ENCODE measurements around the gene MRGPRG. TPM values are rescaled to one million over a fixed set of nuclear protein-coding genes. Genes with fewer than 3 reads are reported as not detected.

MRGPRG gene
- total RNA-seq, 1 experiment from 2014 or later, result not detected

DNA sequence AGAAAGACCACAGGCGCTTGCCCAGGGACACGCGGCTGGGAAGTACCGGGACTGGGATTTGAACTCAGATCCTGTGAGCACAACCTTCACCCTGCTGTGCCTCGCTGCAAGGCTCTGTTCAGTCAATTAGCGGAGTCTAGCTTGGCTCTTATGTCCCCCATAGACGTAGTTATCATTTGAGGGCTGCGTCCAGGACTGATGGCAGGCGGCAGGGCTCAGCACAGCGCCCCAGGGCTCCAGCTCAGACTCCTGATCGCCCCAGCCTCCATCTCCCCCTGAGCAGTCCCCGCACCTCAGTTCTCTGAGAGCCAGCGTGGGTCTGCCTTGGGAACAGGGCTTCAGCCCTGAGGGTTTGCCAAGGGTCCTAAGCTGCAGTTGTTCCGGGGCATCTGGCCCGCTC, 19.8 kb downstream of the MRGPRG start (continued):
- TF ChIP-seq, protein P1, sequence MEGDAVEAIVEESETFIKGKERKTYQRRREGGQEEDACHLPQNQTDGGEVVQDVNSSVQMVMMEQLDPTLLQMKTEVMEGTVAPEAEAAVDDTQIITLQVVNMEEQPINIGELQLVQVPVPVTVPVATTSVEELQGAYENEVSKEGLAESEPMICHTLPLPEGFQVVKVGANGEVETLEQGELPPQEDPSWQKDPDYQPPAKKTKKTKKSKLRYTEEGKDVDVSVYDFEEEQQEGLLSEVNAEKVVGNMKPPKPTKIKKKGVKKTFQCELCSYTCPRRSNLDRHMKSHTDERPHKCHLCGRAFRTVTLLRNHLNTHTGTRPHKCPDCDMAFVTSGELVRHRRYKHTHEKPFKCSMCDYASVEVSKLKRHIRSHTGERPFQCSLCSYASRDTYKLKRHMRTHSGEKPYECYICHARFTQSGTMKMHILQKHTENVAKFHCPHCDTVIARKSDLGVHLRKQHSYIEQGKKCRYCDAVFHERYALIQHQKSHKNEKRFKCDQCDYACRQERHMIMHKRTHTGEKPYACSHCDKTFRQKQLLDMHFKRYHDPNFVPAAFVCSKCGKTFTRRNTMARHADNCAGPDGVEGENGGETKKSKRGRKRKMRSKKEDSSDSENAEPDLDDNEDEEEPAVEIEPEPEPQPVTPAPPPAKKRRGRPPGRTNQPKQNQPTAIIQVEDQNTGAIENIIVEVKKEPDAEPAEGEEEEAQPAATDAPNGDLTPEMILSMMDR (IDR thresholded peaks at IDR 0.05 in 2 of 3, conservative IDR thresholded peaks at IDR 0.05 in 1 of 3; ENCODE audit: borderline replicate concordance in 1 of 3, insufficient read depth in 1 of 3, low read depth in 2 of 3, low read length in 2 of 3), result no peak
- TF ChIP-seq CBX3 (IDR thresholded peaks at IDR 0.05; ENCODE audit: low read depth), result no peak
- TF ChIP-seq, protein P2, sequence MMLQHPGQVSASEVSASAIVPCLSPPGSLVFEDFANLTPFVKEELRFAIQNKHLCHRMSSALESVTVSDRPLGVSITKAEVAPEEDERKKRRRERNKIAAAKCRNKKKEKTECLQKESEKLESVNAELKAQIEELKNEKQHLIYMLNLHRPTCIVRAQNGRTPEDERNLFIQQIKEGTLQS (IDR thresholded peaks at IDR 0.05), result no peak
- TF ChIP-seq EZH2 (IDR thresholded peaks at IDR 0.05), result no peak
- no peak for TF ChIP-seq EZH2phosphoT487 (IDR thresholded peaks at IDR 0.05; ENCODE audit: borderline replicate concordance)
- TF ChIP-seq EGR1 (IDR thresholded peaks at IDR 0.05; ENCODE audit: low read depth), result no peak

DNA sequence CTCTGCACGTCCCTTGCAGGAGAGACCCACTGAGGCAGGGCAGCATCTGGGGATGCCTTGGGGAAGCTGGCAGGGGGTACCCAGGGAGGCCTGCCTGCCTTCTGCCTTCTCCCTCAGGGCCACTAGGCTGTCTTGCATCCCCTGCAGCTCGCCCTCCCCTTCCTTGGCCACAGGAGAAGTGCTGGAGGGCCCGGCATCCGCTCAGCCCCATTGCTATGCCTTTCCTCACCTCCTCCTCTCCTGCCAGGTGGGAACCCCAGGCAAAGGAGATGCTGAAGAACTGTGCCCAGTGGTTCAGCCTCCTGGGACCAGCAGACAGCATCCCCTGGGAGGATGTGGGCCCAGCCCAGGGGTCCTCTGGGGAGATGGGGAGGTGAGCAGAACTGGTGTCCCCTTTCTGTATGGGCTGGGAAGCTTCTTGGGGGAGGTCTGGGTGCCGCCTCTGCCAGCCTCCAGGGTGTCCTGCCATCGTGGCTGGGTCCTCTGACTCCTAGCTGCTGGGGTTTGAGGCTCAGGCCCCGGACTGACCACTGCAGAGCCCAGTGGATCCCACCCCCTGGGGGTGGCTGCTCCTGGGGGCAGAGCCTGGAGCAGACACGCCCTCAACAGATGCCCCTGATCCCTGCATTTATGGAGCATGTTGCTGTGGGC, 20.6 kb downstream of the MRGPRG start:
- Histone ChIP-seq H3K79me2 (ENCODE audit: insufficient read depth, low read length) (no peaks in the 10 kb centered on the region), H3K27ac (ENCODE audit: low read depth, low read length) (no peak overlapping the region), H3K9me3 (ENCODE audit: control insufficient read depth in 1 of 2, insufficient read depth in 1 of 2, low read depth in 1 of 2, low read length in 2 of 2) (no peaks in the 10 kb centered on the region), H4K20me1 (ENCODE audit: insufficient read depth) (no peaks in the 10 kb centered on the region), H3K4me3 (replicated peaks in 1 of 2; ENCODE audit: low read depth in 1 of 2, low read length in 2 of 2) (no peak overlapping the region), H2AFZ (ENCODE audit: low read depth, low read length, poor library complexity, severe bottlenecking) (no peak overlapping the region), H3K36me3 (ENCODE audit: control insufficient read depth in 1 of 2, insufficient read depth in 2 of 2, low read length in 2 of 2) (no peaks in the 10 kb centered on the region), H3K9ac (ENCODE audit: low read length) (no peak overlapping the region), H3K9me2 (ENCODE audit: insufficient read depth) (no peaks in the 10 kb centered on the region), H3K4me2 (ENCODE audit: low read length) (no peak overlapping the region), H3K4me1 (ENCODE audit: control insufficient read depth in 1 of 2, insufficient read depth in 2 of 2, low read length in 2 of 2) (no peaks in the 10 kb centered on the region), H3K27me3 (ENCODE audit: insufficient read depth, low read length) (peaks cover 22% of the 10 kb centered on the region; the same call in 1 of the 2 replicates)
- POLR2A ChIA-PET, result no interaction called here
- no peak for ATAC-seq
- DNase-seq (ENCODE audit: low read depth, low spot score), result no peak
- no TSS peak for BruUV-seq (replicated peaks)
- RAD21 ChIA-PET (ENCODE audit: low non-redundant PET in 1 of 2, low total read pairs in 2 of 2, uncharacterized antibody in 2 of 2, unreplicated experiment in 2 of 2), result no interaction called here
- intact Hi-C loops (cut with micrococcal nuclease), result no loop called here
- CTCF ChIA-PET, result no interaction called here
- no peak for TF ChIP-seq FOSL1 (IDR thresholded peaks at IDR 0.05; ENCODE audit: low read depth)
- no peak for TF ChIP-seq YY1 (IDR thresholded peaks at IDR 0.05; ENCODE audit: extremely low read depth, insufficient replicate concordance, low read depth, low read length)
- TF ChIP-seq, protein P1 (IDR thresholded peaks at IDR 0.05 in 2 of 3, conservative IDR thresholded peaks at IDR 0.05 in 1 of 3; ENCODE audit: borderline replicate concordance in 1 of 3, insufficient read depth in 1 of 3, low read depth in 2 of 3, low read length in 2 of 3), result no peak
- TF ChIP-seq EGR1 (IDR thresholded peaks at IDR 0.05; ENCODE audit: low read depth), result no peak
- no peak for TF ChIP-seq EZH2 (IDR thresholded peaks at IDR 0.05)
- TF ChIP-seq RAD21 (IDR thresholded peaks at IDR 0.05; ENCODE audit: low read depth), result no peak

Measured in HCT116 (cell line).